HG03521 (cell line): ENCODE data around the gene CCDC187.
"Not testable (repeated sequence)": the region's sequence is repeated elsewhere in the genome, so short reads cannot be mapped to it uniquely, and the experiment has no call there.

Experiments used
- ATAC-seq: cut with Tn5 transposase; IDR thresholded peaks from one replicate; pipeline ENCODE4 v1.9.1; 2021; ENCODE audit warnings: mild to moderate bottlenecking, moderate library complexity; ENCODE audit not compliant: unreplicated experiment

CCDC187 gene

GRCh38 chr9:136244122-136244968, 59.5 kb downstream of the CCDC187 start:
- no peak for ATAC-seq

GRCh38 chr9:136243631-136244030, 60.3 kb downstream of the CCDC187 start:
- ATAC-seq: no peak

- no peak for ATAC-seq
These were observed 60.9 kb downstream of the CCDC187 start for GRCh38 chr9:136242918-136243525.

GRCh38 chr9:136242248-136242647, 61.6 kb downstream of the CCDC187 start:
- ATAC-seq: no peak

- ATAC-seq: no peak
These were observed 62.4 kb downstream of the CCDC187 start for GRCh38 chr9:136241542-136241941.

GRCh38 chr9:136240941-136241340, 63.0 kb downstream of the CCDC187 start:
- no peak for ATAC-seq

- no peak for ATAC-seq
These were observed 63.9 kb downstream of the CCDC187 start for GRCh38 chr9:136239983-136240330.

GRCh38 chr9:136239135-136239982, 64.5 kb downstream of the CCDC187 start:
- ATAC-seq: no peak

GRCh38 chr9:136238342-136238732, 65.6 kb downstream of the CCDC187 start:
- no peak for ATAC-seq

- no peak for ATAC-seq
These were observed 66.2 kb downstream of the CCDC187 start for GRCh38 chr9:136237486-136238341.

- ATAC-seq: not testable (repeated sequence)
These were observed 67.2 kb downstream of the CCDC187 start for GRCh38 chr9:136236471-136237410.

GRCh38 chr9:136235709-136236455, 68.0 kb downstream of the CCDC187 start:
- no peak for ATAC-seq

GRCh38 chr9:136235171-136235570, 68.7 kb downstream of the CCDC187 start:
- no peak for ATAC-seq

- ATAC-seq: no peak
These were observed 69.3 kb downstream of the CCDC187 start for GRCh38 chr9:136234597-136234996.

- ATAC-seq: no peak
These were observed 70.0 kb downstream of the CCDC187 start for GRCh38 chr9:136233868-136234267.

GRCh38 chr9:136233411-136233810, 70.5 kb downstream of the CCDC187 start:
- ATAC-seq: no peak

- ATAC-seq: no peak
These were observed 70.9 kb downstream of the CCDC187 start for GRCh38 chr9:136232969-136233368.

- no peak for ATAC-seq
These were observed 72.2 kb downstream of the CCDC187 start for GRCh38 chr9:136231478-136232297.
